DOHH2 (cell line): Measurements from ENCODE around the gene GRM3.

ENCODE experiments used
- H3F3A ChIP-seq: fragments of 200-600 bp; sonication (generic), shearing (Covaris generic); 2 replicates; pipeline ENCODE4 v1.6.0; 2016; ENCODE audit warnings: antibody characterized with exemption, mild to moderate bottlenecking; ENCODE audit not compliant: control insufficient read depth, insufficient read depth
- H3K27ac ChIP-seq: fragments of 200-600 bp; sonication (generic); 2 replicates; pipeline ENCODE4 v1.5.1; 2014; ENCODE audit warnings: low read depth, mild to moderate bottlenecking, low read length, moderate library complexity
- H3K27me3 ChIP-seq: fragments of 200-600 bp; sonication (generic); 2 replicates; pipeline ENCODE4 v1.6.1; 2014; ENCODE audit warnings: mild to moderate bottlenecking, low read length, mixed read lengths; ENCODE audit not compliant: control insufficient read depth
- H3K36me3 ChIP-seq: fragments of 200-600 bp; sonication (generic); 2 replicates; pipeline ENCODE4 v1.6.1; 2014; ENCODE audit warnings: mild to moderate bottlenecking, low read length, moderate library complexity, mixed read lengths; ENCODE audit not compliant: control insufficient read depth
- H3K4me1 ChIP-seq: fragments of 200-600 bp; sonication (generic); 2 replicates; pipeline ENCODE4 v1.6.1; 2014; ENCODE audit warnings: mild to moderate bottlenecking, low read length, mixed read lengths; ENCODE audit not compliant: control insufficient read depth
- H3K4me2 ChIP-seq: fragments of 200-600 bp; sonication (generic); 2 replicates; pipeline ENCODE4 v1.6.0; 2014; ENCODE audit warnings: mild to moderate bottlenecking, low read length, moderate library complexity
- H3K4me3 ChIP-seq: fragments of 200-600 bp; sonication (generic); 2 replicates; pipeline ENCODE4 v1.5.1; 2014; ENCODE audit warnings: mild to moderate bottlenecking, low read length, mixed read lengths
- H3K79me2 ChIP-seq: fragments of 200-600 bp; sonication (generic); 2 replicates; pipeline ENCODE4 v1.6.1; 2014; ENCODE audit warnings: mild to moderate bottlenecking, low read length, mixed read lengths; ENCODE audit not compliant: control insufficient read depth
- H3K9me2 ChIP-seq: fragments of 200-600 bp; sonication (generic); replicated peaks from 2 replicates; pipeline ENCODE4 v1.6.1; 2014; ENCODE audit warnings: mild to moderate bottlenecking, low read length, mixed read lengths; ENCODE audit not compliant: control insufficient read depth
- H3K9me3 ChIP-seq: fragments of 200-600 bp; sonication (generic); 2 replicates; pipeline ENCODE4 v1.6.1; 2014; ENCODE audit warnings: antibody characterized with exemption, low read length, mixed read lengths; ENCODE audit not compliant: control insufficient read depth, insufficient read depth
- H4K20me1 ChIP-seq: fragments of 200-600 bp; sonication (generic); 2 replicates; pipeline ENCODE4 v1.6.0; 2014; ENCODE audit warnings: low read depth, mild to moderate bottlenecking, antibody characterized with exemption, low read length, moderate library complexity; ENCODE audit not compliant: control insufficient read depth, insufficient read depth
- CTCF ChIP-seq: fragments of 200-600 bp; sonication (generic); IDR thresholded peaks from one replicate; pipeline ENCODE4 v1.5.1; 2014; ENCODE audit warnings: antibody characterized with exemption, mild to moderate bottlenecking, low read depth, low read length; ENCODE audit not compliant: poor library complexity, severe bottlenecking
- EZH2phosphoT487 ChIP-seq: fragments of 200-600 bp; sonication (generic); IDR thresholded peaks from 2 replicates; pipeline ENCODE4 v1.6.1; 2017; ENCODE audit warnings: borderline replicate concordance, mild to moderate bottlenecking, antibody characterized with exemption, low read length, moderate library complexity, mixed read lengths

GRM3 gene

GRCh38 chr7:86790383-86790782 lies 146.7 kb downstream of the GRM3 start:
- H3K9me3 ChIP-seq = 0 out of 2 replicates have a peak, but pooled peaks cover 3% of the 10 kb centered on the region
- no peaks in the 10 kb centered on the region for H3K9me2 ChIP-seq
- no peak overlapping the region for H3K4me3 ChIP-seq
- no peaks in the 10 kb centered on the region for H3K79me2 ChIP-seq
- no peaks in the 10 kb centered on the region for H3F3A ChIP-seq
- no peak overlapping the region for H3K4me2 ChIP-seq
- H4K20me1 ChIP-seq = no peaks in the 10 kb centered on the region
- no peak overlapping the region for H3K27ac ChIP-seq
- peaks cover 4% of the 10 kb centered on the region; the same call in 1 of the 2 replicates for H3K27me3 ChIP-seq
- no peaks in the 10 kb centered on the region; the same call in 1 of the 2 replicates for H3K4me1 ChIP-seq
- no peak for TF ChIP-seq CTCF
- TF ChIP-seq EZH2phosphoT487 = no peak
- H3K36me3 ChIP-seq = no peaks in the 10 kb centered on the region

DNA sequence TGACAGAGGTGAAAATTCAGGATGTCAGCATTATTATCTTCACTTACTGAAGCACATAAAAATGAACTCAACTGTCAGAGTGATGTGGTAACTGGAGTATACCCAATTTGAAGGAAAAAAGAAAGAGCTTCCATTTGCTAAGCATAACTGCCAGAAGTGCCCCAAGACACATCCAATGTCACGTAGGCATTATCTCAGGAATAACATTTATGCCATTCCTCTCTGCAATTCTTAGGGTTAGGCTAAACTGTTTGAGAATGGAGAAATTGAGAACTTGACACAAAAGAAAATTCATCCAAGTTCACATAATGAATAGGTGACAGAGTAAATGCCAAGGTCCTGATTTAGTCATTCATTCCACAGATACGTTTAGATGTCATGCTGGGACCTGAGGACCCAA lies 148.6 kb downstream of the GRM3 start:
- no peak for TF ChIP-seq EZH2phosphoT487
- no peak for TF ChIP-seq CTCF
- Histone ChIP-seq H3K4me2 (no peak overlapping the region), H3K27me3 (peaks cover 4% of the 10 kb centered on the region; the same call in 1 of the 2 replicates), H3F3A (no peaks in the 10 kb centered on the region), H3K36me3 (no peaks in the 10 kb centered on the region), H3K27ac (no peak overlapping the region), H3K4me1 (no peaks in the 10 kb centered on the region), H3K4me3 (no peak overlapping the region), H3K9me2 (no peaks in the 10 kb centered on the region), H4K20me1 (no peaks in the 10 kb centered on the region), H3K79me2 (no peaks in the 10 kb centered on the region), H3K9me3 (no peaks in the 10 kb centered on the region)

GRCh38 chr7:86793136-86793535 lies 149.4 kb downstream of the GRM3 start:
- no peak overlapping the region for H3K4me2 ChIP-seq
- H3K4me1 ChIP-seq = no peaks in the 10 kb centered on the region
- no peaks in the 10 kb centered on the region for H4K20me1 ChIP-seq
- H3K27ac ChIP-seq = no peak overlapping the region
- peaks cover 4% of the 10 kb centered on the region; the same call in 1 of the 2 replicates for H3K27me3 ChIP-seq
- no peaks in the 10 kb centered on the region for H3K79me2 ChIP-seq
- no peaks in the 10 kb centered on the region for H3F3A ChIP-seq
- H3K9me2 ChIP-seq = no peaks in the 10 kb centered on the region
- no peaks in the 10 kb centered on the region for H3K36me3 ChIP-seq
- H3K4me3 ChIP-seq = no peak overlapping the region
- no peaks in the 10 kb centered on the region for H3K9me3 ChIP-seq
- TF ChIP-seq CTCF (no peak), EZH2phosphoT487 (no peak)
